ENCODE results near the gene SDK1.
"Not testable (repeated sequence)": the region's sequence is repeated elsewhere in the genome, so short reads cannot be mapped to it uniquely, and the experiment has no call there.

SDK1 gene

GRCh38 chr7:3754493-3755341, 453.7 kb downstream of the SDK1 start:
- no peak for DNase-seq

- DNase-seq: not testable (repeated sequence)
Observed at GRCh38 chr7:3755778-3756453, 454.9 kb downstream of the SDK1 start.

- no peak for DNase-seq
Observed at GRCh38 chr7:3757059-3757458, 456.0 kb downstream of the SDK1 start.

- DNase-seq: no peak
Observed at GRCh38 chr7:3760651-3761050, 459.6 kb downstream of the SDK1 start.

- DNase-seq: no peak
Observed at GRCh38 chr7:3762146-3762831, 461.2 kb downstream of the SDK1 start.

- DNase-seq: no peak
Observed at GRCh38 chr7:3767917-3768777, 467.1 kb downstream of the SDK1 start.

GRCh38 chr7:3771906-3772305, 470.9 kb downstream of the SDK1 start:
- no peak for DNase-seq

- no peak for DNase-seq
Observed at GRCh38 chr7:3778345-3778744, 477.3 kb downstream of the SDK1 start.

- DNase-seq: no peak
Observed at GRCh38 chr7:3780016-3780415, 479.0 kb downstream of the SDK1 start.

- no peak for DNase-seq
Observed at GRCh38 chr7:3780525-3780924, 479.5 kb downstream of the SDK1 start.

- DNase-seq: no peak
Observed at GRCh38 chr7:3781607-3782006, 480.6 kb downstream of the SDK1 start.

- no peak for DNase-seq
Observed at GRCh38 chr7:3787717-3788264, 486.7 kb downstream of the SDK1 start.

- DNase-seq: no peak
Observed at GRCh38 chr7:3790803-3791202, 489.8 kb downstream of the SDK1 start.

GRCh38 chr7:3791327-3791726, 490.3 kb downstream of the SDK1 start:
- no peak for DNase-seq

GRCh38 chr7:3795141-3795540, 494.1 kb downstream of the SDK1 start:
- DNase-seq: no peak

- DNase-seq: no peak
Observed at GRCh38 chr7:3795781-3796180, 494.7 kb downstream of the SDK1 start.

GRCh38 chr7:3805151-3805550, 504.1 kb downstream of the SDK1 start:
- DNase-seq: no peak

- DNase-seq: no peak
Observed at GRCh38 chr7:3806516-3806915, 505.5 kb downstream of the SDK1 start.

GRCh38 chr7:3807824-3808223, 506.8 kb downstream of the SDK1 start:
- no peak for DNase-seq

- no peak for DNase-seq
Observed at GRCh38 chr7:3821488-3821887, 520.4 kb downstream of the SDK1 start.

- DNase-seq: no peak
Observed at GRCh38 chr7:3825491-3825890, 524.4 kb downstream of the SDK1 start.

- DNase-seq: no peak
Observed at GRCh38 chr7:3832199-3832598, 531.1 kb downstream of the SDK1 start.

GRCh38 chr7:3835109-3835508, 534.1 kb downstream of the SDK1 start:
- DNase-seq: no peak

Measured in 8988T (cell line).